NB4 (cell line): ENCODE results near the gene ZSCAN22.

Experiments used
- CTCF ChIP-seq: IDR thresholded peaks from one replicate; pipeline ENCODE4 v1.5.1; 2012; ENCODE audit warnings: low read depth, low read length
- MAX ChIP-seq: IDR thresholded peaks from 2 replicates; pipeline ENCODE4 v1.6.1; 2011; ENCODE audit warnings: low read depth, low read length
- MYC ChIP-seq: IDR thresholded peaks from 2 replicates; pipeline ENCODE4 v1.6.1; 2011; ENCODE audit warnings: low read depth, low read length
- POLR2A ChIP-seq: IDR thresholded peaks from 2 replicates; pipeline ENCODE4 v1.6.1; 2011; ENCODE audit warnings: mild to moderate bottlenecking; ENCODE audit not compliant: insufficient read length; ENCODE audit errors: extremely low read depth

DNA sequence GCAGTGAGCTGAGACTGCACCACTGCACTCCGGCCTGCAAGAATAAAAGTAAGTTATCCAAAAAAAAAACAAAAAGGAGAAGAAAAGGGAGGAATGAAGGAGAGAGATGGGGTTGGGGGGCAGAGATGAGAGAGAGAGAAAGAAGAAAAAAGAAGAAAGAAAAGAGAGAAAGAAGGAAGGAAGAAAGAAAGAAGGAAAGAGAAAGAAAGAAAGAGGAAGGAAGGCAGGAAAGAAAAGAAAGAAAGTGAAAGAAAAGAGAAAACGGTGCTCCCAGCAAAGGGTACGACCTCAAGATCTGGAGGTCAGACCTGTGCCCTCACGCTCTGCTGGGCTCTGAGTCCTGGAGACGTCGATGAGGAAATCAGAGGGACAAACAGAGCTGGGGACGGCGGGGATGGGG, 22.8 kb downstream of the ZSCAN22 start:
- no peak for TF ChIP-seq CTCF
- TF ChIP-seq POLR2A: no peak
- no peak for TF ChIP-seq MAX
- no peak for TF ChIP-seq MYC
